Erythroblast (primary cell): ENCODE results near the gene CLCNKA.
"Not testable (repeated sequence)": the region's sequence is repeated elsewhere in the genome, so short reads cannot be mapped to it uniquely, and the experiment has no call there.

Experiments
- GATA1 ChIP-seq: IDR thresholded peaks from 2 replicates; pipeline ENCODE4 v1.6.1; 2011; ENCODE audit warnings: low read depth, mild to moderate bottlenecking, control low read depth, low read length, moderate library complexity
- POLR2A ChIP-seq: IDR thresholded peaks from 2 replicates; pipeline ENCODE4 v1.6.1; 2011; ENCODE audit warnings: mild to moderate bottlenecking, low read length

- not testable (repeated sequence) for TF ChIP-seq POLR2A, GATA1
These were observed 34.7 kb downstream of the CLCNKA start for GRCh38 chr1:16056521-16056912.
